Measurements from ENCODE around the gene PPM1E.

PPM1E gene

DNA sequence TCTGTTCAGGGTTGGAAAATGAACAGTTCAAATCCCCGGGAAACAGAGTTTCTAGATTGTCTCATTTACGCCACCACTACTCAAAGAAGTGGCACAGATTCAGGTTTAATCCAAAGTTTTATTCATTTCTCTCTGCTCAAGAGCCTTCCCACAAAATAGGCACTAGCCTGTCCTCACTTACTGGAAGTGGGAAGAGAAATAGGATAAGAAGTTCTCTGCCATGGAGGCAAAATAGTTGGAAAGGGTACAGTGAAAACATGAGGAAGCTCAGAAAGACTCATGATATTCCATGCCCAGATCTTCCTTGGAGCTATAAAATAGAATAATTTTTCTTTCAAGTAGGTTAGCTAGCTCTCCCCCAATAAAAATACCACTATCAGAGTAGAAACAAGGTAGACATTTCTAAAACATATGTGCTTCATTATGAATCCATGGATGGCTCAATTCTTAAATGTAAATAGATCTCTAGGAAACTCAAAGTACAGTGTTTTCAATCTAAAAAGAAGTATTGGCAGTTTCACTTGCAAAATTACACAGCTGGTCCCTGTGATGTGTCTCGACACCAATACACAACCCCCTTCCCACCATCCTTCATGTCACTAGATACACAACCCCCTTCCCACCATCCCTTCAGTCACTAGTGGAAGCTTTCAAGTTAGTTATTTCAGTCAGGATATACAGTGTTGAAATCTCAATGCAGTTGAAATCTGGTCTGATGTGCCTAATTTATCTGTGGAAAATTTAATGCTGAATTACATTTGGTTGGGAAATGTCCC lies 225.2 kb downstream of the PPM1E start:
- no peaks in the 10 kb centered on the region for H3K27me3 ChIP-seq (ENCODE audit: control insufficient read depth in 5 of 5, insufficient read depth in 4 of 5, low read length in 5 of 5)
- no peaks in the 10 kb centered on the region for H3K4me1 ChIP-seq (ENCODE audit: control insufficient read depth in 5 of 5, insufficient read depth in 5 of 5, low read length in 5 of 5)
- no peak overlapping the region for H3K4me3 ChIP-seq (ENCODE audit: low read depth in 1 of 5, low read length in 5 of 5)
- H3K27ac ChIP-seq (ENCODE audit: low read depth, low read length), result no peak overlapping the region
- no peaks in the 10 kb centered on the region for H3K36me3 ChIP-seq (ENCODE audit: control insufficient read depth in 5 of 5, insufficient read depth in 5 of 5, low read length in 5 of 5)
- no peaks in the 10 kb centered on the region for H3K9me3 ChIP-seq (ENCODE audit: control insufficient read depth in 5 of 5, low read length in 5 of 5)
- no peak overlapping the region for H3K9ac ChIP-seq (ENCODE audit: low read length in 5 of 5)

DNA sequence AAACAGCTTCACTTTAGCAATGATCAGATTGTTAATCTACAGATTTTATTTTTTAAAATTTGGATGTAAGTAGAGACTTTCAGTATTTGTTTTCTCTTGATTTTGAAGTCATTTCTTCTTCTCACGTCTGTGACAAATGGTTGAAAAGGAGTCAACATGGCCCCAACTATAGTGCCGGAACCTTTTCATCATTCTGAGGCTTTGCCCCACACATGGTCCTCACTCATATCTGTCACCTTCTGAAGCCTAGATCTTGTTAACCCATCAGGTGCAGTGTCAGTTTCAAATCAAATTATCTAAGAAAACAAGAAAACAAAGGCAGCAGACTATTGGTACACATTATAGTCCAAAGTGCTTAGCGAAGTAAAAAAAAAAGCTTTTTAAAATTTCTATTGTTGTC lies 227.0 kb downstream of the PPM1E start:
- no peaks in the 10 kb centered on the region for H3K4me1 ChIP-seq (ENCODE audit: control insufficient read depth in 5 of 5, insufficient read depth in 5 of 5, low read length in 5 of 5)
- H3K4me3 ChIP-seq (ENCODE audit: low read depth in 1 of 5, low read length in 5 of 5), result no peak overlapping the region
- no peak overlapping the region for H3K27ac ChIP-seq (ENCODE audit: low read depth, low read length)
- no peak overlapping the region for H3K9ac ChIP-seq (ENCODE audit: low read length in 5 of 5)
- no peaks in the 10 kb centered on the region for H3K27me3 ChIP-seq (ENCODE audit: control insufficient read depth in 5 of 5, insufficient read depth in 4 of 5, low read length in 5 of 5)
- no peaks in the 10 kb centered on the region for H3K9me3 ChIP-seq (ENCODE audit: control insufficient read depth in 5 of 5, low read length in 5 of 5)
- peaks cover 0 to 2% (median 0%) of the 10 kb centered on the region in 5 donors for H3K36me3 ChIP-seq (ENCODE audit: control insufficient read depth in 5 of 5, insufficient read depth in 5 of 5, low read length in 5 of 5)

GRCh38 chr17:58985367-58985766 lies 229.7 kb downstream of the PPM1E start:
- no peak overlapping the region for H3K9ac ChIP-seq (ENCODE audit: low read length in 5 of 5)

GRCh38 chr17:58985971-58986370 lies 230.3 kb downstream of the PPM1E start:
- Histone ChIP-seq H3K9me3 (ENCODE audit: control insufficient read depth in 5 of 5, low read length in 5 of 5) (no peaks in the 10 kb centered on the region), H3K9ac (ENCODE audit: low read length in 5 of 5) (no peak overlapping the region), H3K36me3 (ENCODE audit: control insufficient read depth in 5 of 5, insufficient read depth in 5 of 5, low read length in 5 of 5) (peaks cover 0 to 2% (median 0%) of the 10 kb centered on the region in 5 donors), H3K4me3 (ENCODE audit: low read depth in 1 of 5, low read length in 5 of 5) (no peak overlapping the region), H3K4me1 (ENCODE audit: control insufficient read depth in 5 of 5, insufficient read depth in 5 of 5, low read length in 5 of 5) (no peaks in the 10 kb centered on the region), H3K27me3 (ENCODE audit: control insufficient read depth in 5 of 5, insufficient read depth in 4 of 5, low read length in 5 of 5) (no peaks in the 10 kb centered on the region), H3K27ac (ENCODE audit: low read depth, low read length) (no peak overlapping the region)

More at GRCh38 chr17:58985367-58985766, 229.7 kb downstream of the PPM1E start:
- H3K4me1 ChIP-seq (ENCODE audit: control insufficient read depth in 5 of 5, insufficient read depth in 5 of 5, low read length in 5 of 5), result no peaks in the 10 kb centered on the region
- H3K36me3 ChIP-seq (ENCODE audit: control insufficient read depth in 5 of 5, insufficient read depth in 5 of 5, low read length in 5 of 5), result peaks cover 0 to 2% (median 0%) of the 10 kb centered on the region in 5 donors
- no peak overlapping the region for H3K27ac ChIP-seq (ENCODE audit: low read depth, low read length)
- no peaks in the 10 kb centered on the region for H3K9me3 ChIP-seq (ENCODE audit: control insufficient read depth in 5 of 5, low read length in 5 of 5)
- H3K27me3 ChIP-seq (ENCODE audit: control insufficient read depth in 5 of 5, insufficient read depth in 4 of 5, low read length in 5 of 5), result no peaks in the 10 kb centered on the region
- H3K4me3 ChIP-seq (ENCODE audit: low read depth in 1 of 5, low read length in 5 of 5), result no peak overlapping the region

- no peak overlapping the region for H3K9ac ChIP-seq (ENCODE audit: low read length in 5 of 5)
- peaks cover 0 to 2% (median 0%) of the 10 kb centered on the region in 5 donors for H3K36me3 ChIP-seq (ENCODE audit: control insufficient read depth in 5 of 5, insufficient read depth in 5 of 5, low read length in 5 of 5)
- no peaks in the 10 kb centered on the region for H3K9me3 ChIP-seq (ENCODE audit: control insufficient read depth in 5 of 5, low read length in 5 of 5)
- no peak overlapping the region for H3K4me3 ChIP-seq (ENCODE audit: low read depth in 1 of 5, low read length in 5 of 5)
- H3K4me1 ChIP-seq (ENCODE audit: control insufficient read depth in 5 of 5, insufficient read depth in 5 of 5, low read length in 5 of 5), result peaks cover 0 to 5% (median 2%) of the 10 kb centered on the region in 5 donors
- no peak overlapping the region for H3K27ac ChIP-seq (ENCODE audit: low read depth, low read length)
- no peaks in the 10 kb centered on the region for H3K27me3 ChIP-seq (ENCODE audit: control insufficient read depth in 5 of 5, insufficient read depth in 4 of 5, low read length in 5 of 5)
Measured at GRCh38 chr17:58989629-58990028, 234.0 kb downstream of the PPM1E start.

GRCh38 chr17:58991718-58992331 lies 236.2 kb downstream of the PPM1E start:
- H3K36me3 ChIP-seq (ENCODE audit: control insufficient read depth in 5 of 5, insufficient read depth in 5 of 5, low read length in 5 of 5), result peaks cover 0 to 2% (median 0%) of the 10 kb centered on the region in 5 donors
- no peaks in the 10 kb centered on the region for H3K27me3 ChIP-seq (ENCODE audit: control insufficient read depth in 5 of 5, insufficient read depth in 4 of 5, low read length in 5 of 5)
- peaks cover 0 to 8% (median 2%) of the 10 kb centered on the region in 5 donors for H3K4me1 ChIP-seq (ENCODE audit: control insufficient read depth in 5 of 5, insufficient read depth in 5 of 5, low read length in 5 of 5)
- H3K27ac ChIP-seq (ENCODE audit: low read depth, low read length), result no peak overlapping the region
- no peak overlapping the region for H3K4me3 ChIP-seq (ENCODE audit: low read depth in 1 of 5, low read length in 5 of 5)
- H3K9ac ChIP-seq (ENCODE audit: low read length in 5 of 5), result no peak overlapping the region
- no peaks in the 10 kb centered on the region for H3K9me3 ChIP-seq (ENCODE audit: control insufficient read depth in 5 of 5, low read length in 5 of 5)

GRCh38 chr17:58993311-58993710 lies 237.7 kb downstream of the PPM1E start:
- Histone ChIP-seq H3K27me3 (ENCODE audit: control insufficient read depth in 5 of 5, insufficient read depth in 4 of 5, low read length in 5 of 5) (no peaks in the 10 kb centered on the region), H3K27ac (ENCODE audit: low read depth, low read length) (no peak overlapping the region), H3K4me1 (ENCODE audit: control insufficient read depth in 5 of 5, insufficient read depth in 5 of 5, low read length in 5 of 5) (peaks cover 0 to 9% (median 4%) of the 10 kb centered on the region in 5 donors), H3K9me3 (ENCODE audit: control insufficient read depth in 5 of 5, low read length in 5 of 5) (no peaks in the 10 kb centered on the region), H3K36me3 (ENCODE audit: control insufficient read depth in 5 of 5, insufficient read depth in 5 of 5, low read length in 5 of 5) (peaks cover 0 to 7% (median 4%) of the 10 kb centered on the region in 5 donors), H3K9ac (ENCODE audit: low read length in 5 of 5) (no peak overlapping the region), H3K4me3 (ENCODE audit: low read depth in 1 of 5, low read length in 5 of 5) (no peak overlapping the region)

- no peaks in the 10 kb centered on the region for H3K27me3 ChIP-seq (ENCODE audit: control insufficient read depth in 5 of 5, insufficient read depth in 4 of 5, low read length in 5 of 5)
- no peak overlapping the region for H3K27ac ChIP-seq (ENCODE audit: low read depth, low read length)
- H3K4me1 ChIP-seq (ENCODE audit: control insufficient read depth in 5 of 5, insufficient read depth in 5 of 5, low read length in 5 of 5), result peaks cover 0 to 9% (median 4%) of the 10 kb centered on the region in 5 donors
- H3K9me3 ChIP-seq (ENCODE audit: control insufficient read depth in 5 of 5, low read length in 5 of 5), result no peaks in the 10 kb centered on the region
- H3K9ac ChIP-seq (ENCODE audit: low read length in 5 of 5), result no peak overlapping the region
- H3K4me3 ChIP-seq (ENCODE audit: low read depth in 1 of 5, low read length in 5 of 5), result no peak overlapping the region
- H3K36me3 ChIP-seq (ENCODE audit: control insufficient read depth in 5 of 5, insufficient read depth in 5 of 5, low read length in 5 of 5), result peaks cover 0 to 21% (median 14%) of the 10 kb centered on the region in 5 donors
Measured at GRCh38 chr17:58995247-58995940, 239.7 kb downstream of the PPM1E start.

DNA sequence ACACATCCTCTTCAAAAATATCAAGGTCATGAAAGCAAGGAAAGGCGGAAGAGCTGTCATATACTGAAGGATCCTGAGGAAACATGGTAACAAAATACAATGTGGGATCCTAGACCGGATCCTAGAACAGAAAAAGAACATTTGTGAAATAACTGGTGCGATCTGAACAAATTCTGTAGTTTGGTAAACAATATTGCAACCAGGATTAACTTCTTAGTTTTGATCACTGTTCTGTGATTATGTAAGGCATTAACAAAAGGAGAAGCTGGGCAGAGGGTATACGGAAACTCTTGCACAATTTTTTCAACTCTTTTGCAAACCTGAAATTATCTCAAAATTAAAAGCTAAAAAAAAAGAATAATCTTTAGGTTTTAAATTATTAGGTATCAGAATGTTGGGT lies 241.3 kb downstream of the PPM1E start:
- H3K36me3 ChIP-seq (ENCODE audit: control insufficient read depth in 5 of 5, insufficient read depth in 5 of 5, low read length in 5 of 5), result peaks cover 0 to 21% (median 14%) of the 10 kb centered on the region in 5 donors
- no peak overlapping the region for H3K9ac ChIP-seq (ENCODE audit: low read length in 5 of 5)
- H3K4me1 ChIP-seq (ENCODE audit: control insufficient read depth in 5 of 5, insufficient read depth in 5 of 5, low read length in 5 of 5), result peaks cover 0 to 9% (median 4%) of the 10 kb centered on the region in 5 donors
- no peaks in the 10 kb centered on the region for H3K9me3 ChIP-seq (ENCODE audit: control insufficient read depth in 5 of 5, low read length in 5 of 5)
- H3K27me3 ChIP-seq (ENCODE audit: control insufficient read depth in 5 of 5, insufficient read depth in 4 of 5, low read length in 5 of 5), result no peaks in the 10 kb centered on the region
- H3K27ac ChIP-seq (ENCODE audit: low read depth, low read length), result no peak overlapping the region
- H3K4me3 ChIP-seq (ENCODE audit: low read depth in 1 of 5, low read length in 5 of 5), result no peak overlapping the region

Measured in subcutaneous abdominal adipose tissue (tissue), 5 donors.